K562 (cell line): ENCODE results near the gene ANXA9.

ENCODE experiments used
- CHD4 ChIP-seq: fragments of 200-600 bp; sonication (generic); IDR thresholded peaks from 3 replicates; pipeline ENCODE4 v1.6.1; 2012; ENCODE audit warnings: low read depth, mild to moderate bottlenecking, mixed read lengths, low read length, inconsistent platforms; ENCODE audit not compliant: insufficient read depth, insufficient replicate concordance, poor library complexity, severe bottlenecking
- CTCF ChIP-seq, 3 experiments: IDR thresholded peaks in 2 of 3; conservative IDR thresholded peaks in 1 of 3; 2 replicates each; pipeline ENCODE4 v1.5.1; 2011 to 2012; ENCODE audit warnings: low read length in 3 of 3, mild to moderate bottlenecking in 3 of 3, control low read depth in 2 of 3, improper control_type of control experiment in 1 of 3, inconsistent platforms in 1 of 3, low read depth in 1 of 3, mixed read lengths in 1 of 3, moderate library complexity in 1 of 3; ENCODE audit not compliant: insufficient read depth in 2 of 3
- MAFG ChIP-seq: fragments of 450-650 bp; conservative IDR thresholded peaks from 2 replicates; pipeline ENCODE4 v1.6.1; 2016; ENCODE audit warnings: missing genetic modification characterization, missing compliant biosample characterization
- TF ChIP-seq, protein P1 (sequence below), 2 experiments: fragments of 450-650 bp in 1 of 2; IDR thresholded peaks; 2 replicates each; pipeline ENCODE4 v1.6.1; 2011 to 2017; ENCODE audit warnings: low read depth in 2 of 2, antibody characterized with exemption in 1 of 2, borderline replicate concordance in 1 of 2, low read length in 1 of 2, mild to moderate bottlenecking in 1 of 2, mixed read lengths in 1 of 2; ENCODE audit not compliant: control insufficient read depth in 1 of 2

DNA sequence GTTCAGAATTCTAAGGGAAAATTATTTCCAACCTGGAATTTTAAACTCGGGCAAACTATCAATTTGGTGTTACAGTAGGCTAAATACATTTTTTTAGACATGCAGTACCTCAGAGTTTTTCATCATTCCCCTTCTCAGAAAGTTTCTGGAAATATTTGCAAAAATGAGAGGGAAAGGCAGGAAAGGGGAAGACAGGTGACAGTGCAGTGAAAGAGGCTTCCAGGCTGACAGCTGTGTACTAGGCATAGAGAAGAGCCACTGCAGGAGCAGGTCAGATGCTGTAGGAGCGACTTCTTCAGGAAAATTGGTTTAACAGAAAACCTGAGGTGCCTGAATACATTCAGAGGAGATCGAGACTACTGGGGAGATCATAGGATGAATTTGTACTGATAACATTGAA lies 27.4 kb upstream of the ANXA9 start:
- TF ChIP-seq CHD4 (no peak), CTCF (IDR thresholded peaks at IDR 0.05 in 2 of 3, conservative IDR thresholded peaks at IDR 0.05 in 1 of 3; ENCODE audit: insufficient read depth in 2 of 3, low read depth in 1 of 3, low read length in 3 of 3) (no peak), MAFG (no peak)
- TF ChIP-seq, protein P1, sequence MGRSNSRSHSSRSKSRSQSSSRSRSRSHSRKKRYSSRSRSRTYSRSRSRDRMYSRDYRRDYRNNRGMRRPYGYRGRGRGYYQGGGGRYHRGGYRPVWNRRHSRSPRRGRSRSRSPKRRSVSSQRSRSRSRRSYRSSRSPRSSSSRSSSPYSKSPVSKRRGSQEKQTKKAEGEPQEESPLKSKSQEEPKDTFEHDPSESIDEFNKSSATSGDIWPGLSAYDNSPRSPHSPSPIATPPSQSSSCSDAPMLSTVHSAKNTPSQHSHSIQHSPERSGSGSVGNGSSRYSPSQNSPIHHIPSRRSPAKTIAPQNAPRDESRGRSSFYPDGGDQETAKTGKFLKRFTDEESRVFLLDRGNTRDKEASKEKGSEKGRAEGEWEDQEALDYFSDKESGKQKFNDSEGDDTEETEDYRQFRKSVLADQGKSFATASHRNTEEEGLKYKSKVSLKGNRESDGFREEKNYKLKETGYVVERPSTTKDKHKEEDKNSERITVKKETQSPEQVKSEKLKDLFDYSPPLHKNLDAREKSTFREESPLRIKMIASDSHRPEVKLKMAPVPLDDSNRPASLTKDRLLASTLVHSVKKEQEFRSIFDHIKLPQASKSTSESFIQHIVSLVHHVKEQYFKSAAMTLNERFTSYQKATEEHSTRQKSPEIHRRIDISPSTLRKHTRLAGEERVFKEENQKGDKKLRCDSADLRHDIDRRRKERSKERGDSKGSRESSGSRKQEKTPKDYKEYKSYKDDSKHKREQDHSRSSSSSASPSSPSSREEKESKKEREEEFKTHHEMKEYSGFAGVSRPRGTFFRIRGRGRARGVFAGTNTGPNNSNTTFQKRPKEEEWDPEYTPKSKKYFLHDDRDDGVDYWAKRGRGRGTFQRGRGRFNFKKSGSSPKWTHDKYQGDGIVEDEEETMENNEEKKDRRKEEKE (IDR thresholded peaks at IDR 0.05; ENCODE audit: borderline replicate concordance in 1 of 2, control insufficient read depth in 1 of 2, low read depth in 2 of 2, low read length in 1 of 2): no peak
